GM19397 (cell line): Measurements from ENCODE around the gene FGF22.
A peak's percentile ranks its signal among the peaks of the same experiment; 100 is the strongest.
"Not testable (repeated sequence)": the region's sequence is repeated elsewhere in the genome, so short reads cannot be mapped to it uniquely, and the experiment has no call there.

ENCODE experiments used
- ATAC-seq: cut with Tn5 transposase; IDR thresholded peaks from one replicate; pipeline ENCODE4 v1.9.1; 2021; ENCODE audit warnings: mild to moderate bottlenecking, moderate library complexity; ENCODE audit not compliant: unreplicated experiment

The FGF22 gene

DNA sequence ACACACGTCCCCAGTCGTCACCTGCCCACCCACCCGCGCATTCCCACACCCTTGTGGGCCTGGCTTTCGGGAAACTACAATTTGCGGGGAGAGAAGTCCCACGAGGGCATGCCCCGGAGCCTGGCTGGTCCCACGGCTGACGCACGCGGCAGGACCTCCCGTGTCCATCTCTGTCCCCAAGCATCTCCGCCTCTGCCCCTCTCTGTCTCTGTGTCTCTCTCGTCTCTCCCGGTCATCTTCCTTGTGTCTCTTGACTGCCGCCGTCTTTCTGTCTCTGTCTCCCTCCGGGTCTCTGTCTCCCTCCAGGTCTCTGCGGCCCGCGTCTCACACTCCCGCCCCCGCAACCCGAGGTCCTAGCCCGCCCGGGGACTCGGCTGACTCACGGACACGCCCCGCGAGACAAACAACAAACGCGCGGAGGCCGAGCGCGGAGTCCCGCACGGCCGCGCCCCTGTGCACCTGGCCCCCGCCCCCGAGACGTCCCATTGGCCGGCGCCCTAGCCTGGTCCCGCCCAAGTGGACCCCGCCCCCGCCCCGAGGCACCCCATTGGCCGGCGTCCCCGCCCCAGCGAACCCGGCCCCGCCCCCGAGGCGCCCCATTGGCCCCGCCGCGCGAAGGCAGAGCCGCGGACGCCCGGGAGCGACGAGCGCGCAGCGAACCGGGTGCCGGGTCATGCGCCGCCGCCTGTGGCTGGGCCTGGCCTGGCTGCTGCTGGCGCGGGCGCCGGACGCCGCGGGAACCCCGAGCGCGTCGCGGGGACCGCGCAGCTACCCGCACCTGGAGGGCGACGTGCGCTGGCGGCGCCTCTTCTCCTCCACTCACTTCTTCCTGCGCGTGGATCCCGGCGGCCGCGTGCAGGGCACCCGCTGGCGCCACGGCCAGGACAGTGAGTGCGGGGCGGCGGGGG lies at the start of gene FGF22:
Gene FGF22, plus strand, starts transcription at position 627 of the 908 bp plus-strand sequence. Its CDS starts 47 bp downstream, at position 674.
- ATAC-seq, result peak; percentile 54

DNA sequence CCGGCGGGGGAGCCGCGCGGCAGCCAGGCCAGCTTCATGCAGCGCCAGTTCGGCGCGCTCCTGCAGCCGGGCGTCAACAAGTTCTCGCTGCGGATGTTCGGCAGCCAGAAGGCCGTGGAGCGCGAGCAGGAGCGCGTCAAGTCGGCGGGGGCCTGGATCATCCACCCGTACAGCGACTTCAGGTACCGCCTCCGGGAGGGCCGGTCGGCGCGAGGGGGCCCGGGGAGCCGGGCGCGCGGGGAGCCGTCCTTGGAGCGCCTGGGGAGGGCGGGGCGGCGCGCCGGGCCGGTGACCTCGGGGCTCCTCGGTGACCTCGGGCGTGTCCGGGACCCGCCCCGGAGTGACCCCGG lies 49.3 kb upstream of the FGF22 start:
- no peak for ATAC-seq

DNA sequence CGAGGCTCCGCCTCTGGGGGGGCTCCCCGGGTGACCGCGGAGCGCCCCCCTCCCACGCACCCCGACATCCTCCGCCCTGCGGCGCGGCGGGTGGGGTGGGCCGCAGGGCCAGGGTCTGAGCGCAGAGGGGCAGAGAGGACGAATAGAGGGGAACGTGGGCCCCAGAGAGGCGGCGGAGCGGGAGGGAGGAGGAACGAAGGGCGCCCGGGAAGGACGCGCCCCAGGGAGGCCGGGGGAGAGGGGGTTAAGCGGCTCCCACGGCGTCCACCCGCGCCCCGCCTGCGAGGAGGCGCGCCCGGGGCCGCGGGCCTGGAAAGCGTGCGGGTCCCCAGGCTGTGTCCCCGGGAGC lies 49.0 kb upstream of the FGF22 start:
- no peak for ATAC-seq

DNA sequence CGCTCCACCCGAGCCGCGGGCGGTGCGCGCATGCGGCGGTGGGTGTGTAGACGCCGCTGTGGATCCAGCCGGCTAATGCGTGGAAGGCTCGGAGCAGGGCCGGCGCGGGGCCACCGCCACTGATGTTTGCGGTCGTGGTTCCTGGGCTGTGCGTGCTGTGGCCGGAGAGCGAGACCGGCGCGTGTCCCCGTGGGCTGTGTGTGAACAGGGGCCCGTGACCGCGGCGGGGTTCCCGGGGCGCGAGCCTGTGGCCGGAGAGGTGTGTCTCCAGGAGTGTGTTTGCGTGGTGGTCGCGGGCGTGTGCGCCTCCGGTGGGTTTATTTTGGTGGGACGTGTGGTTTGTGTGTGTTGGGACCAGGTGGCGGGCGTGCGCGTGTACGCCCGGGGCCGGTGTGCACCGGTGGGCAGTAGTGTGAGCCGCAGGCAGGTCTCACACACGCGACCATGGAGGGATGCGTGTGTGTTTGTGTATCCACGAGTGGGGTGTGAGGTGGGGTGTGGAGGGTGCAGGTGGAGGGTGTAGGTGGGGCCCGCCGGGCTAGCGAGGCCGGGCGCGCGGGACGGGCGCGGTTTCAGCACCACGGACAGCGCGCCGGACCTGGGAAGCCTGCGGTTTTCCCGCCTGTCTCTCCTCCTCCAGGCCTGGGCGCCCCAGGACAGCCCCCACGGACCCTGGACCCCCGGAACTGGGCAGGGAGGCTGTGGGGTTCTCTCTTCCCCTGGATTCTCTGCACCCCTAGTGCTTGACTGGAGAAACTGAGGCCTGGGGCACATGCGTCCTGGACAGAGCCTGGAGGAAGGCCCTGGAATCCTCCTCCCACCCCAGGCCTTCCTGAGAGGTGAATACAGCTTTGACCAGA lies 48.4 kb upstream of the FGF22 start:
- ATAC-seq, result no peak

DNA sequence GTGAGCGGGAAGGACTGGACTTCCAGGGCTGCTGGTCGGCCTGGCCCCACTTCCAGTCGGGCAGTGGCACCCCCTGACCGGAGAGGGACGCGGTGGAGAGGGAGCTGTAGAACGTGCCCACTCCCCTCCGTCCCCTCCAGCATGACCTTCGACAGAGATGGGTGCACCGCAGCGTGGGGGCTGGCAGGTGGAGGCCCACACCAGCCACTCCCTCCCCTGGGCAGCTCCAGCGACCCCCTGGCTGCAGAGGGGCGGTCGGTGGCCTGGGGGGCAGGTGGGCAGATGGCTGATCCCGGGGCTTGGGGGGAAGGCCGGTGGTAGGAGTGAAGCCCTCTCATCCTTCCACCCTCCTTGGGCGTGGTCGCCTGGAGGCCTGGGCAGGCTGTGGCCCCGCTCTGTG lies 47.6 kb upstream of the FGF22 start:
- ATAC-seq, result no peak

DNA sequence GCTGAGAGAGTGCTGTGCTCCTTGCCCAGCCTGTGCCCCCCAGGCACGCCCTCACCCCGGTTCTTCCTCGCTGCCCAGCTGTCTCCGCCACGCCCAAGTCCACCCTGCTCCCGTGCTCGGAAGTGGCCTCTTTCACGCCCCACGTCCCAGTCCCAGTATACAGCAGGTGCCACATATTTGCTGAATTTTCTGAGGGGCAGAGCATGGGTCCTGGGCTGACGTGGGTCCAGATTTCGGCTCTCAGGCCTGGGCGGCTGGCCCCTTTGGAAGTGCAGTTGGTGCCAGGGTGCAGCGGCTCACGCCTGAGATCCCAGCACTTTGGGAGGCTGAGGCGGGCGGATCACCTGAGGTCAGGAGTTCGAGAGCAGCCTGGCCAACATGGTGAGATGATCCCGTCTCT lies 46.6 kb upstream of the FGF22 start:
- no peak for ATAC-seq

DNA sequence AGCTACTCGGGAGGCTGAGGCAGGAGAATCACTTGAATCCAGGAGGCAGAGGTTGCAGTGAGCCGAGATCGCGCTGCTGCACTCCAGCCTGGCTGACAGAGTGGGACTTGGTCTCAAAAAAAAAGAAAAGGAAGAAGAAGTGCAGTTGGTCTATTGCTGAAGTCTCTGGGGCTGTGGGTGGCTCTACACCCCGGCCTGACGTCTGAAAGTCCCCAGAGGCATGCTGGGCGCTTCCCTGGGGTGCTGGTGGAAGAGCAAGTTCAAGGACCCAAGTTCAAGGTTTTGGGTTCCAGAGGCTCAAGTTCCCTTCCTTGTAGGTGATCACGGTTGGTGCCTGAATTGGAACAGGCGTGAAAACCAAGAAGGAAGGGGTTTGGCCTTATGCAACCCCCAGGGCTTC lies 46.2 kb upstream of the FGF22 start:
- no peak for ATAC-seq

DNA sequence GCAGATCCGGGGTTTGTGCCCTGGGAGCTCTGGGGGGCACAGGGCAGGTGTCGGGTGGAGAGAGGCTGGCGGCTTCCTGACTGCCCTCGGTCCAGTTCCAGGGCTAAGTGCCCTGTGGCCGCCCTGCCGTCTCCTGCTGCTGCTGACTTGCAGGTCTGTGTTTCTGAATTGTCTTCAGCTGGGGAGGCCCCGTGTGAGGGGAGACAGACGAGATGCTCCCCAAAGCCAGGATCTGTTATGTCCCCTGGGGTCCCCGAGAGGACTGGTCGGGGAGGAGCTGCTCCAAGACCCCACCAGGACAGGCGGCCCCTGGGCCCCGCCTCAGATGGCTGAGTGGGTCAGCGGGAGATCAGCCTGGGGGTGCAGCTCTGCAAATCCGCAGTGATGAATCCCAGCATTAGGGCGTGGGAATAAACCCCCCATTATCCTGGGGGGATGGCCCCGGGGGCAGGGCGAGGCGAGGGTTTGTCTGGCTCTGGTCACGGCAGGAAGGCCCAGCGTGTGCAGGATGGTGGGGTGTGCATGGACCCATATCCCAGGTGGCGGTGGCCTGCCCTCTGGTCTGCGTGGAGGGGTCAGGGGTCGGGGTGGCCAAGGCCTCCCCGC lies 45.3 kb upstream of the FGF22 start:
- ATAC-seq, result no peak

DNA sequence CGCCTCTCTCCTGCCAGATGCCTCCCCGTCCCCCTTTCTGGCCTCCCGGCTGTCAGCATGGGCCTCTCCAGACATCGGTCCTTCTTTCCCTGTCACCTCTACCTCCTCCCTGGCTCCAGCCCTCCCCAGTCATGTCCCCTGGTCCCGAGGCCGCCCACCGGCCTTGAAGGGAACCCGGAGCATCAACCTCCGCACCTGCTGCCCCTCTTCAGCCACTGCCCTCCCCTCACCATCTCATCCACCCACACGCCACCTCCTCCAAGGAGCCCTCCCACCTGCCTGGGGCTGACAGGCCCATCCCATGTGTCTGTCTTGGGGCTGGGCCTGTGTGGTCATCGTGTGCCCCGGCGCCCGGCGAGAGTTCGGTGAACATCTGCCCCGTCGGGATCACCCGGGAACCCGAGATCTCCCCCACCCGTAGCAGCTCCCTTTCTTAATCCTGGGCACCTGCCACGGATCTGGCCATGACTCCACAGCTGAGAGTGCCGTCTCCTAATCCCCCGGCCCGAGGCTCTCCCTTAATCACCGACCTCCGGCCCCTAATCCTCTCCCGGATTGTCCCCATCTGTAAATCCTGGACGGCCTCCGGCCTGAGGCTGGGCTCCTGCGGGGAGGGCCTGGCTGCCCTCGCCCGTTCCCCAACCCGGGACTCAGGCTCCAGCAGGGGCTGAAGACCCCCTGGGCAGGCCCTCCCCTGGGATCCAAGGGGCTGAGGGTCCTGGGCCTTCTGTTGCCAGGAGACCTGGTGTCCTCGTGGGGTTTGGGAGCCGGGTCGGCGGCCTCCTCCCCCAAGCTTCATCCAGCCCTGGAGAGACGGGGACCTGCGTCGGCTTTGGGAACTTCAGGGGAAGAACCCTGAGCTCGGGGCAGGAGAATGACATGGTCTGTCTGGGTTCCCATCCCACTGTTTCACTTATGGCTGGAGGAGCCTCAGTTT lies 44.1 kb upstream of the FGF22 start:
- no peak for ATAC-seq

DNA sequence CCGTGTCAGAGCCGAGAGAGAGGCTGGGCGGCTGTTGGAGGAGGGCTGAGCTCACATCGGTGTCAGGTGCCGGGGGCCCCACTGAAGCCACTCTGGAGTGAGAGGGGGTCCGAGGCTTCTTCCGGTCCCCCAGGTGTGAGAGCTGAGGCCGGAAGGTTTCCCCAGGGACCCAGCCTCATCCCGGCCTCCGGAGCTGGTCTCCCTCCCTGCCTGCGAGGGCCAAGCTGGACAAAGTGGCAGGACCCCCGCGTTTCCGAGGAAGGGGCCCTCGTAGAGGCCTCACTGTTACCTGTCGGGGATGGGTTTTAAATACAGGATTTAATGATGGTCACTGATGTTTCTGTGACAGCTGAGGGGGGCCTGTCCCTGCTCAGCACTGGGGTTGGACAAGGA lies 43.4 kb upstream of the FGF22 start:
- ATAC-seq, result no peak

DNA sequence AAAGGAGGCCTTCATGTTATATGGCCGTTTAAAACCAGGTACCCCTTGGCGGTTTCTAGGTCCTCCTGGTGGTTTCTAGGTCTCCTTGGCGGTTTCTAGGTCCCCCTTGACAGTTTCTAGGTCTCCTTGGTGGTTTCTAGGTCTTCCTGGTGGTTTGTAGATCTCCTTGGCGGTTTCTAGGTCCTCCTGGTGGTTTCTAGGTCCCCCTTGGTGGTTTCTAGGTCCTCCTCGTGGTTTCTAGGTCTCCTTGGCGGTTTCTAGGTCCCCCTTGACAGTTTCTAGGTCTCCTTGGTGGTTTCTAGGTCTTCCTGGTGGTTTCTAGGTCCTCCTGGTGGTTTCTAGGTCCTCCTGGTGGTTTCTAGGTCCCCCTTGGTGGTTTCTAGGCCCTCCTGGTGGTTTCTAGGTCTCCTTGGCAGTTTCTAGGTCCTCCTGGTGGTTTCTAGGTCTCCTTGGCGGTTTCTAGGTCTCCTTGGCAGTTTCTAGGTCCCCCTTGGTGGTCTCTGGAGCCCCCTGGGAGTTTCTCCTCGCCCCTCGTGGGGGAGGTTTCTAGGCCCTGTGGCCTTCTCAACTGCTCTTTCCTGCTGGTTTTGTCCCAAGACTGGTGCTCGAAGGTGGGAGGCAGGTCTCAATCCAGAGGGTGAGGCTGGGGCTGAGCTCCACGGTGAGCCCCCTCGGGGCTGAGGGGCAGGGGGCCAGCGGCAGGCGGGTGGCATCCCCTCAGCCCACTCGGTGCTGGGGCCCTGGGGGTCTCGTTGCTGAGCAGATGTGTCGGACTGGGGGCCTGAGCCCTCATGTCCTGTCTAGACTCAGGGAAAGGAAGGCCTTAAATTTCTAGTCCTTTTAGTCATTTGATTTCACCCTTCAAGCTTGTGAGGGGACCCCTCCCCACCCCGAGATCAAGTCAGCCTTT lies 42.0 kb upstream of the FGF22 start:
- no peak for ATAC-seq

DNA sequence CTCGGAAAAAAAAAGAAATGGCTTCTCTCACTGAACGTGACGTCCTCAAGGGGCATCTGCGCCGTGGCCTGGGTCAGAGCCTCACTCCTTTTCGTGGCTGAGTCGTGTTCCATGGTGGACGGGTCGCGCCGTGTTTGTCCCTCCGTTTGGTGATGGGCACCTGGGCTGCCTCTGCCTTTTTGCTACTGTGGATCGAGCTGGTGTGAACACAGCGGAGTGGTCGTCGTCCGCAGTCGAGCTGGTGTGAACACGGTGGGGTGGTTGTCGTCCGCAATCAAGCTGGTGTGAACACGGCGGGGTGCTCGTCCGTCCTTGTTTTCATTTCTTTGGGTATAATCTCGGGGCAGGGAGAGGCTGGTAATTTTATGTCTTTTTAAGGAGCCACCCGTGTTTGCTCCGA lies 38.4 kb upstream of the FGF22 start:
- ATAC-seq, result no peak

DNA sequence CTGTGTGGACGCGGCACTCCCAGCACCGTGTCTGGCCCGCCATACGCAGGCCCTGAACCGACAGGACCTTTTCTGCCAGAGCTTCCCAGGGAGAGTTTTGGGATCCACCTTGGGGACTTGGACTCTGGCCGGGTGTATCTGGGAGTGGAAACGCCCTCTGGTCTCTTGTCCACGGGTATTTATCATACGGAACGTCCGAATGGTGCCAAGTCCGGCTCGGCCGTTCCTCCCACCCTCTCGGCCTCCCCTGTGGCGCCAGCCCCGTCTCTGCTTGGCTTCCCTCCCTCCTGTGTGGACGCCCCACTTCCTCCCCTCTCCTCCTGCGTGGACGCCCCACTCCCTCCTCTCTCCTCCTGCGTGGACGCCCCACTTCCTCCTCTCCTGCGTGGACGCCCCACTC lies 37.9 kb upstream of the FGF22 start:
- no peak for ATAC-seq

DNA sequence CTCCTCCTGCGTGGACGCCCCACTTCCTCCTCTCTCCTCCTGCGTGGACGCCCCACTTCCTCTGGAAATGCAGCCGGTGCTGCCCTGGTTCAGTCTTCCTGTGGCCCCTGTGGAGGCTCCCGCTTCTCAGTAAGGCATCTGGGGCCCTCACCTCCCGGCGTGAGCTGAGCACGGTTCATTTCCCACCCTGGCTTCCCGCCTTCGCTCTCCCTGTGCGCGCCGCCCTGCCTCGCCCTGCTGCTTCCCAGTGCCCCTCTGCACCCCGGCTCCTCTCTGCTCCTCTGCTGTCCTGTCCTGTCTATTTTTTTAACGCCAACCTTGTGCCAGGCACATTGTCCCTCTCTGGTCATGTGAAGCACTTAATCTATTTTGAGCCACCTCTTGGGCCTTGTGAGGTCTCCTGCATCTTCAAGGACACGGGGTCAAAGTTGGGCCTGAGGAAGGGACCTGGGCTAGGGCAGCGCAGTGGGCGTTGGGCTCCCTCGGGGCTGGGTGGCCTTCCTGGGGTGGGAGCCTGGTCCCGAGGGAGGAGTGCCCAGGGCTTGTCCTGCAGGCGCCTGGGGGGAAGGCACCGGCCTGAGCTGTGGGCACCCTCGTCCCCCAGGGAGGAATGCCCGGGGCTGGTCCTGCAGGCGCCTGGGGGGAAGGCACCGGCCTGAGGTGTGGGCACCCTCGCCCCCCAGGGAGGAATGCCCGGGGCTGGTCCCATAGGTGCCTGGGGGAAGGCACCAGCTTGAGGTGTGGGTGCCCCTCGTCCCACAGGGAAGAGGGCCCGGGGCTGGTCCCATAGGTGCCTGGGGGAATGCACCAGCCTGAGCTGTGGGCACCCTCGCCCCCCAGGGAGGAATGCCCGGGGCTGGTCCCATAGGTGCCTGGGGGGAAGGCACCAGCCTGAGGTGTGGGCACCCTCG lies 37.0 kb upstream of the FGF22 start:
- ATAC-seq, result no peak

DNA sequence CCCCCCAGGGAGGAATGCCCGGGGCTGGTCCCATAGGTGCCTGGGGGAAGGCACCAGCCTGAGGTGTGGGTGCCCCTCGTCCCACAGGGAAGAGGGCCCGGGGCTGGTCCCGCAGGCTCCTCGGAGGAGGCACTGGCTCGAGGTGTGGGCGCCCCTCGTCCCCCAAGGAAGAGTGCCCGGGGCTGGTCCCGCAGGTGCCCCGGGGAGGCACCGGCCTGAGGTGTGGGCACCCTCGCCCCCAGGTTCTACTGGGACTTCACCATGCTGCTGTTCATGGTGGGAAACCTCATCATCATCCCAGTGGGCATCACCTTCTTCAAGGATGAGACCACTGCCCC lies 36.4 kb upstream of the FGF22 start:
- ATAC-seq, result not testable (repeated sequence)

DNA sequence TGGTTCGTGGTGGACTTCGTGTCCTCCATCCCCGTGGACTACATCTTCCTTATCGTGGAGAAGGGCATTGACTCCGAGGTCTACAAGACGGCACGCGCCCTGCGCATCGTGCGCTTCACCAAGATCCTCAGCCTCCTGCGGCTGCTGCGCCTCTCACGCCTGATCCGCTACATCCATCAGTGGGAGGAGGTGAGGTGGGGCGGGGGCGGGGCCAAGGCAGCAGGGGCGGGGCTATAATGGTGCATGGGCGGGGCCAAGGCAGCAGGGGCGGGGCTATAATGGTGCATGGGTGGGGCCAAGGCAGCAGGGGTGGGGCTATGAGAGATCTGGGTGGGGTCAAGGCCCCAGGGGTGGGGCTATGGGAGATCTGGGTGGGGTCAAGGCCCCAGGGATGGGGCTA lies 35.9 kb upstream of the FGF22 start:
- ATAC-seq, result not testable (repeated sequence)

DNA sequence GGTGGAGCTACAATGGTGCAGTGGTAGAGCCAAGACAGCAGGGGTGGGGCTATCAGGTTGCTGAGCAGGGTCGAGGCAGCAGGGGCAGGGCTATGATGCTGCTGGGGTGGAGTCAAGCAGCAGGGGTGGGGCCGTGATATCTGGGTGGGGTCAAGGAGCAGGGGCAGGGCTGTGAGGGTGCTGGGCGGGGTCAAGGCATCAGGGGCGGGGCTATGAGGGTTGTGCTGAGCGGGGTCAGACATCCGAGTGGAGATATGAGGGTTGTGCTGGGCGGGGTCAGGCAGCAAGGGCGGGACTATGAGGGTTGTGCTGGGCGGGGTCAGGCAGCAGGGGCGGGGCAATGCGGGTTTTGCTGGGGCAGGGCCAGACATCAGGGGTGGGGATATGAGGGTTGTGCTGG lies 35.3 kb upstream of the FGF22 start:
- no peak for ATAC-seq

DNA sequence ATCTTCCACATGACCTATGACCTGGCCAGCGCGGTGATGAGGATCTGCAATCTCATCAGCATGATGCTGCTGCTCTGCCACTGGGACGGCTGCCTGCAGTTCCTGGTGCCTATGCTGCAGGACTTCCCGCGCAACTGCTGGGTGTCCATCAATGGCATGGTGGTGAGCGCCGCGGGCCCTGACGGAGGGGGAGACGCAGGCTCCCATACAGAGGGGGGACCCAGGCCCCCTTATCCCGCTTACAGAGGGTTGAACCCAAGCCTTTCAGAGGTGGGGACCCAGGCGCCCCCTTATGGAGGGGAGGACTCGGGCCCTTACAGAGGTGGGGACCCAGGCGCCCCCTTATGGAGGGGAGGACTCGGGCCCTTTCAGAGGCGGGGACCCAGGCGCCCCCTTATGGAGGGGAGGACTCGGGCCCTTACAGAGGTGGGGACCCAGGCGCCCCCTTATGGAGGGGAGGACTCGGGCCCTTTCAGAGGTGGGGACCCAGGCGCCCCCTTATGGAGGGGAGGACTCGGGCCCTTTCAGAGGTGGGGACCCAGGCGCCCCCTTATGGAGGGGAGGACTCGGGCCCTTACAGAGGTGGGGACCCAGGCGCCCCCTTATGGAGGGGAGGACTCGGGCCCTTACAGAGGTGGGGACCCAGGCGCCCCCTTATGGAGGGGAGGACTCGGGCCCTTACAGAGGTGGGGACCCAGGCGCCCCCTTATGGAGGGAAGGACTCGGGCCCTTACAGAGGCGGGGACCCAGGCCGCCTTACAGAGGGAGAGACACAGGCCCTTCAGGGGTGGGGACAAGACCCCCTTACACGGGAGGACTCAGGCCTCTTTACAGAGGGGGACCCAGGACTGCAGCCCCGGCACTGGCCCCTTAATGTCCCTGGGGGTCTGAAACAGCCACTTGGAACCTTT lies 34.4 kb upstream of the FGF22 start:
- ATAC-seq, result not testable (repeated sequence)
